Embryonic facial prominence (tissue), 1 donor: ENCODE data around the gene EPHA1.

Source experiments
- DNase-seq: peaks from one replicate; pipeline ENCODE4 v3.0.0-alpha.2; 2016; ENCODE audit errors: extremely low spot score

EPHA1 gene

GRCh38 chr7:143408686-143409561, at the start of gene EPHA1:
EPHA1 (minus strand) TSS chr7:143408856; CDS start chr7:143408805, 51 bp downstream.
- no peak for DNase-seq

GRCh38 chr7:143458263-143458662, 49.6 kb upstream of the EPHA1 start:
- no peak for DNase-seq

GRCh38 chr7:143456992-143457793, 48.5 kb upstream of the EPHA1 start:
- DNase-seq = no peak

- no peak for DNase-seq
Measured at GRCh38 chr7:143455942-143456341, 47.3 kb upstream of the EPHA1 start.

GRCh38 chr7:143455491-143455890, 46.8 kb upstream of the EPHA1 start:
- DNase-seq = no peak

- no peak for DNase-seq
Measured at GRCh38 chr7:143454091-143454680, 45.5 kb upstream of the EPHA1 start.

GRCh38 chr7:143452495-143452894, 43.8 kb upstream of the EPHA1 start:
- DNase-seq = no peak

- no peak for DNase-seq
Measured at GRCh38 chr7:143451746-143452145, 43.1 kb upstream of the EPHA1 start.

GRCh38 chr7:143451122-143451521, 42.5 kb upstream of the EPHA1 start:
- no peak for DNase-seq

GRCh38 chr7:143449793-143450192, 41.1 kb upstream of the EPHA1 start:
- no peak for DNase-seq

GRCh38 chr7:143448429-143448828, 39.8 kb upstream of the EPHA1 start:
- no peak for DNase-seq

- DNase-seq = no peak
Measured at GRCh38 chr7:143447466-143447865, 38.8 kb upstream of the EPHA1 start.

- DNase-seq = no peak
Measured at GRCh38 chr7:143444785-143445184, 36.1 kb upstream of the EPHA1 start.

GRCh38 chr7:143444063-143444782, 35.6 kb upstream of the EPHA1 start:
- DNase-seq = no peak

GRCh38 chr7:143443153-143443552, 34.5 kb upstream of the EPHA1 start, which contains the start of gene TAS2R60:
TAS2R60 (plus strand) TSS chr7:143443453; CDS start chr7:143443453, 0 bp downstream.
- no peak for DNase-seq

- DNase-seq = no peak
Measured at GRCh38 chr7:143439866-143440265, 31.2 kb upstream of the EPHA1 start.

- no peak for DNase-seq
Measured at GRCh38 chr7:143437578-143437977, 28.9 kb upstream of the EPHA1 start.

- DNase-seq = no peak
Measured at GRCh38 chr7:143436325-143436946, 27.8 kb upstream of the EPHA1 start.

- DNase-seq = no peak
Measured at GRCh38 chr7:143435266-143435665, 26.6 kb upstream of the EPHA1 start.

- no peak for DNase-seq
Measured at GRCh38 chr7:143434660-143435059, 26.0 kb upstream of the EPHA1 start.

- no peak for DNase-seq
Measured at GRCh38 chr7:143433759-143434158, 25.1 kb upstream of the EPHA1 start.
